GM12878 (cell line): ENCODE results near the gene OR4A16. TPM values are rescaled to one million over a fixed set of nuclear protein-coding genes. Genes with fewer than 3 reads are reported as not detected.

Source experiments
- ATAC-seq: fragments of 200-7000 bp; cut with Tn5 transposase; 3 replicates; pipeline ENCODE4 v1.9.1; 2020; ENCODE audit warnings: mild to moderate bottlenecking, moderate library complexity
- BruUV-seq: library from RNA; stranded (reverse); fragments of 400-500 nt; replicated peaks from 2 replicates; lab custom pipeline; 2021; lab: Mats Ljungman, UMichigan
- CTCF ChIA-PET: fragments of 300-600 bp; sonication (Branson Sonifier 250); formaldehyde crosslinking; extraction: SDS; loops from one replicate; lab custom pipeline; 2021; ENCODE audit warnings: inconsistent platforms; lab: Yijun Ruan, JAX
- POLR2A ChIA-PET: fragments of 350-600 bp; formaldehyde crosslinking; extraction: SDS; loops from one replicate; lab custom pipeline; 2021; ENCODE audit warnings: inconsistent platforms; lab: Charles Lee
- RAD21 ChIA-PET: fragments of 300-600 bp; sonication (Branson Sonifier 250); formaldehyde crosslinking; loops from one replicate; lab custom pipeline; 2023; ENCODE audit warnings: antibody characterized with exemption; ENCODE audit not compliant: unreplicated experiment; lab: Charles Lee
- SMC1A ChIA-PET: fragments of 300-600 bp; sonication (Branson Sonifier 250); formaldehyde crosslinking; loops from one replicate; lab custom pipeline; 2023; ENCODE audit not compliant: unreplicated experiment, uncharacterized antibody; lab: Charles Lee
- DNase-seq: peaks from one replicate; pipeline ENCODE4 v3.0.0-alpha.2; 2011; ENCODE audit warnings: low read depth, low spot score
- FAIRE-seq: peaks from 3 replicates; lab custom pipeline; 2011; peaks lifted over from hg19 to GRCh38; lab: Jason Lieb, UNC
- H2AFZ ChIP-seq: 2 replicates; pipeline ENCODE4 v1.6.0; 2011; ENCODE audit warnings: low read depth, low read length, control low read depth; ENCODE audit not compliant: control insufficient read depth
- H3K27ac ChIP-seq: 2 replicates; pipeline ENCODE4 v1.5.1; 2011; ENCODE audit warnings: control low read depth; ENCODE audit not compliant: control insufficient read depth, insufficient read depth
- H3K27me3 ChIP-seq, 2 experiments: replicated peaks in 1 of 2; 2 replicates each; pipeline versions ENCODE4 v1.6.0 to v1.6.1; 2011; ENCODE audit warnings: low read length in 1 of 2; ENCODE audit not compliant: control insufficient read depth in 2 of 2, insufficient read depth in 2 of 2
- H3K36me3 ChIP-seq, 2 experiments: 2 replicates each; pipeline ENCODE4 v1.5.1; 2011; ENCODE audit warnings: low read length in 1 of 2; ENCODE audit not compliant: control insufficient read depth in 2 of 2, insufficient read depth in 2 of 2
- H3K4me1 ChIP-seq: 2 replicates; pipeline ENCODE4 v1.6.1; 2011; ENCODE audit warnings: mild to moderate bottlenecking, low read length, moderate library complexity, mixed read lengths; ENCODE audit not compliant: control insufficient read depth, insufficient read depth
- H3K4me2 ChIP-seq: 2 replicates; pipeline ENCODE4 v1.6.0; 2011; ENCODE audit warnings: control low read depth; ENCODE audit not compliant: control insufficient read depth, insufficient read depth
- H3K4me3 ChIP-seq: fragments of 200-600 bp; sonication (generic); 2 replicates; pipeline ENCODE4 v1.5.1; 2016
- H3K79me2 ChIP-seq: 2 replicates; pipeline ENCODE4 v1.6.0; 2011; ENCODE audit warnings: low read length; ENCODE audit not compliant: control insufficient read depth, insufficient read depth
- H3K9ac ChIP-seq: 2 replicates; pipeline ENCODE4 v1.8.0; 2011; ENCODE audit warnings: low read length, control low read depth, mixed read lengths; ENCODE audit not compliant: control insufficient read depth, insufficient read depth
- H3K9me3 ChIP-seq: replicated peaks from 3 replicates; pipeline ENCODE4 v1.5.1; 2011; ENCODE audit warnings: mild to moderate bottlenecking, low read length; ENCODE audit not compliant: control insufficient read depth, insufficient read depth
- H4K20me1 ChIP-seq: 2 replicates; pipeline ENCODE4 v1.6.0; 2011; ENCODE audit not compliant: control insufficient read depth, insufficient read depth
- BHLHE40 ChIP-seq, 2 experiments: fragments of 450-650 bp in 1 of 2; IDR thresholded peaks; 2 replicates each; pipeline ENCODE4 v1.6.1; 2011 to 2017; ENCODE audit warnings: low read depth in 2 of 2, borderline replicate concordance in 1 of 2, improper control_type of control experiment in 1 of 2, low read length in 1 of 2, mild to moderate bottlenecking in 1 of 2
- CBFB ChIP-seq: IDR thresholded peaks from 2 replicates; pipeline ENCODE4 v1.6.1; 2016; ENCODE audit warnings: antibody characterized with exemption, low read depth
- CTCF ChIP-seq, 3 experiments: IDR thresholded peaks in 2 of 3; conservative IDR thresholded peaks in 1 of 3; 2 replicates each; pipeline ENCODE4 v1.5.1; 2011; ENCODE audit warnings: low read depth in 3 of 3, low read length in 3 of 3, mild to moderate bottlenecking in 3 of 3, control low read depth in 2 of 3, moderate library complexity in 2 of 3, inconsistent platforms in 1 of 3, mixed read lengths in 1 of 3; ENCODE audit not compliant: control insufficient read depth in 2 of 3, insufficient read depth in 1 of 3; ENCODE audit errors: extremely low read depth in 1 of 3
- KDM1A ChIP-seq: fragments of 200-600 bp; sonication (generic); IDR thresholded peaks from 2 replicates; pipeline ENCODE4 v1.6.1; 2016; ENCODE audit warnings: borderline replicate concordance
- NKRF ChIP-seq: fragments of 450-650 bp; conservative IDR thresholded peaks from 2 replicates; pipeline ENCODE4 v1.6.1; 2017; ENCODE audit warnings: mild to moderate bottlenecking, moderate library complexity
- RFX5 ChIP-seq: IDR thresholded peaks from 2 replicates; pipeline ENCODE4 v1.6.1; 2011; ENCODE audit warnings: low read depth, low read length, improper control_type of control experiment
- TCF12 ChIP-seq: IDR thresholded peaks from 2 replicates; pipeline ENCODE4 v1.6.1; 2011; ENCODE audit warnings: low read depth, mild to moderate bottlenecking, low read length
- USF1 ChIP-seq: IDR thresholded peaks from 2 replicates; pipeline ENCODE4 v1.6.1; 2011; ENCODE audit warnings: borderline replicate concordance, low read depth, mild to moderate bottlenecking, moderate library complexity, mixed read lengths, low read length; ENCODE audit not compliant: insufficient read depth; ENCODE audit errors: extremely low read length
- ZBTB33 ChIP-seq: fragments of 450-650 bp; IDR thresholded peaks from 2 replicates; pipeline ENCODE4 v1.6.1; 2017; ENCODE audit warnings: mild to moderate bottlenecking
- WGBS: methylation state at CpG from one replicate; pipeline ENCODE4 v1.1.6; 2016; ENCODE audit warnings: low lambda C conversion rate; ENCODE audit not compliant: insufficient replicate concordance, insufficient coverage; ENCODE audit errors: missing lambda C conversion rate; 5-methylcytosine and 5-hydroxymethylcytosine counted together
- in situ Hi-C: fragments of 300-500 bp; cut with MboI; formaldehyde crosslinking; loops from 9 replicates; pipeline ENCODE4 v1.14.3; 2018; ENCODE audit warnings: mixed read lengths
- intact Hi-C: fragments of 100-400 bp; cut with micrococcal nuclease; formaldehyde crosslinking; loops from one replicate; pipeline ENCODE4 v1.14.2; 2022; ENCODE audit not compliant: unreplicated experiment
- polyA plus RNA-seq, 11 experiments: library from polyadenylated mRNA; depleted of rRNA in 4 of 11; unstranded in 6 of 11; stranded (reverse) in 5 of 11; fragments of >200 nt; fragmentation: Nextera tagmentation in 4 of 11; fragmentation: Illumina TruSeq in 1 of 11; extraction: Ambion mirVana in 4 of 11; extraction: Trizol in 1 of 11; gene quantifications; 1 replicate in 1 of 11; 2 replicates in 10 of 11; pipeline versions ENCODE4 v1.2.1 to v1.2.3, GENCODE V29; 2011 to 2016; ENCODE audit warnings: inconsistent platforms in 2 of 11, missing spikeins in 2 of 11, low read depth in 1 of 11
- total RNA-seq, 4 experiments: library from RNA; depleted of rRNA in 3 of 4; stranded (reverse); fragments of >200 nt in 3 of 4; fragmentation: Illumina TruSeq in 1 of 4; extraction: Trizol in 1 of 4; gene quantifications; 2 replicates each; pipeline versions ENCODE4 v1.2.1 to v1.2.3, GENCODE V29; 2013 to 2021

Gene OR4A16
- total and polyA plus RNA-seq, 10 of the 15 experiments (the other 5 are each of a cell fraction or from before 2014, with no cell fraction given) = not detected

GRCh38 chr11:55357560-55358184, 14.7 kb downstream of the OR4A16 start:
- POLR2A ChIA-PET = no interaction called here
- no peak for FAIRE-seq
- Histone ChIP-seq H4K20me1 (no peaks in the 10 kb centered on the region), H3K9ac (no peak overlapping the region), H3K4me2 (no peak overlapping the region), H2AFZ (no peak overlapping the region), H3K27me3 (no peaks in the 10 kb centered on the region), H3K4me1 (no peaks in the 10 kb centered on the region), H3K27ac (no peak overlapping the region), H3K4me3 (no peak overlapping the region), H3K79me2 (no peaks in the 10 kb centered on the region), H3K36me3 (no peaks in the 10 kb centered on the region), H3K9me3 (no peaks in the 10 kb centered on the region; the same call in 2 of the 3 replicates)
- no peak for DNase-seq
- no TSS peak for BruUV-seq
- SMC1A ChIA-PET = no interaction called here
- CTCF ChIA-PET = no interaction called here
- in situ Hi-C loops = no loop called here
- RAD21 ChIA-PET = no interaction called here
- intact Hi-C loops = loop anchor here (10.0 kb wide), 1 partner anchor 63 kb away; no protein-coding TSS in a partner anchor
- whole genome bisulfite sequencing = 0% methylated on average over 1 of the region's 1 CpG
- no peak for TF ChIP-seq RFX5
- TF ChIP-seq BHLHE40 (IDR thresholded peaks at IDR 0.05; ENCODE audit: borderline replicate concordance in 1 of 2, low read depth in 2 of 2, low read length in 1 of 2) = no peak
- TF ChIP-seq TCF12 = no peak
- TF ChIP-seq CTCF (IDR thresholded peaks at IDR 0.05 in 2 of 3, conservative IDR thresholded peaks at IDR 0.05 in 1 of 3; ENCODE audit: control insufficient read depth in 2 of 3, extremely low read depth in 1 of 3, insufficient read depth in 1 of 3, low read depth in 3 of 3, low read length in 3 of 3) = 0 out of 6 replicates have a peak, but pooled peaks of 1 of the 3 experiments have one; percentile 3
- no peak for ATAC-seq

- H3K4me1 ChIP-seq = no peaks in the 10 kb centered on the region
- H4K20me1 ChIP-seq = no peaks in the 10 kb centered on the region
- H3K27me3 ChIP-seq = no peaks in the 10 kb centered on the region
- ATAC-seq (no peak), DNase-seq (no peak), FAIRE-seq (no peak)
- no TSS peak for BruUV-seq
- no peaks in the 10 kb centered on the region for H3K9me3 ChIP-seq
- intact Hi-C loops (no loop called here), in situ Hi-C loops (no loop called here)
- no peak within 1 kb of the TSS for H2AFZ ChIP-seq
- no peak within 1 kb of the TSS for H3K9ac ChIP-seq
- WGBS = 3% methylated on average over 4 of the region's 4 CpGs
- ChIA-PET POLR2A (no interaction called here), SMC1A (no interaction called here), CTCF (no interaction called here), RAD21 (no interaction called here)
- H3K36me3 ChIP-seq = no peaks in the 10 kb centered on the region
- no peak within 1 kb of the TSS for H3K4me2 ChIP-seq
- no peaks in the 10 kb centered on the region for H3K79me2 ChIP-seq
- no peak within 1 kb of the TSS for H3K4me3 ChIP-seq
- H3K27ac ChIP-seq = no peak within 1 kb of the TSS
- TF ChIP-seq KDM1A (no peak), ZBTB33 (no peak), CBFB (no peak), NKRF (no peak), USF1 (no peak)
These were observed 24.7 kb downstream of the OR4A16 start, which contains the start of gene OR4A15 for GRCh38 chr11:55367674-55368073. Gene OR4A15, plus strand, starts transcription at chr11:55367974. Its CDS starts 0 bp downstream, at chr11:55367974.
